Type B pancreatic cell (in vitro differentiated cells): ENCODE data around the gene SOAT2. TPM values are rescaled to one million over a fixed set of nuclear protein-coding genes. Genes with fewer than 3 reads are reported as not detected.

Source experiments
- DNase-seq: peaks from one replicate; pipeline ENCODE4 v3.0.0; 2021; ENCODE audit warnings: mixed read lengths; ENCODE audit not compliant: unreplicated experiment; ENCODE audit errors: extremely low spot score
- H3K27ac Mint-ChIP-seq: 2 replicates; pipeline ENCODE4 v1.8.0; 2021; ENCODE audit warnings: mild to moderate bottlenecking, mixed read lengths
- H3K27me3 Mint-ChIP-seq: 2 replicates; pipeline ENCODE4 v1.8.0; 2021; ENCODE audit warnings: mixed read lengths
- H3K36me3 Mint-ChIP-seq: 2 replicates; pipeline ENCODE4 v1.8.0; 2021; ENCODE audit warnings: mixed read lengths
- H3K4me1 Mint-ChIP-seq: one replicate; pipeline ENCODE4 v1.8.0; 2021; ENCODE audit warnings: mixed read lengths; ENCODE audit not compliant: unreplicated experiment
- H3K4me3 Mint-ChIP-seq: 2 replicates; pipeline ENCODE4 v1.8.0; 2021; ENCODE audit warnings: mild to moderate bottlenecking, mixed read lengths
- H3K9me3 Mint-ChIP-seq: 2 replicates; pipeline ENCODE4 v1.8.0; 2021; ENCODE audit warnings: mixed read lengths
- total RNA-seq: library from RNA; stranded (reverse); gene quantifications from 2 replicates; pipeline ENCODE4 v1.2.1, GENCODE V29; 2021; ENCODE audit warnings: low replicate concordance
- TF ChIP-seq, protein P1 (sequence below): fragments of 200-600 bp; sonication (generic); conservative IDR thresholded peaks from 2 replicates; pipeline ENCODE4 v1.5.0; 2021; ENCODE audit warnings: antibody characterized with exemption, mild to moderate bottlenecking

SOAT2 gene
- total RNA-seq, 1 donor from 2014 or later = 0.97 TPM

DNA sequence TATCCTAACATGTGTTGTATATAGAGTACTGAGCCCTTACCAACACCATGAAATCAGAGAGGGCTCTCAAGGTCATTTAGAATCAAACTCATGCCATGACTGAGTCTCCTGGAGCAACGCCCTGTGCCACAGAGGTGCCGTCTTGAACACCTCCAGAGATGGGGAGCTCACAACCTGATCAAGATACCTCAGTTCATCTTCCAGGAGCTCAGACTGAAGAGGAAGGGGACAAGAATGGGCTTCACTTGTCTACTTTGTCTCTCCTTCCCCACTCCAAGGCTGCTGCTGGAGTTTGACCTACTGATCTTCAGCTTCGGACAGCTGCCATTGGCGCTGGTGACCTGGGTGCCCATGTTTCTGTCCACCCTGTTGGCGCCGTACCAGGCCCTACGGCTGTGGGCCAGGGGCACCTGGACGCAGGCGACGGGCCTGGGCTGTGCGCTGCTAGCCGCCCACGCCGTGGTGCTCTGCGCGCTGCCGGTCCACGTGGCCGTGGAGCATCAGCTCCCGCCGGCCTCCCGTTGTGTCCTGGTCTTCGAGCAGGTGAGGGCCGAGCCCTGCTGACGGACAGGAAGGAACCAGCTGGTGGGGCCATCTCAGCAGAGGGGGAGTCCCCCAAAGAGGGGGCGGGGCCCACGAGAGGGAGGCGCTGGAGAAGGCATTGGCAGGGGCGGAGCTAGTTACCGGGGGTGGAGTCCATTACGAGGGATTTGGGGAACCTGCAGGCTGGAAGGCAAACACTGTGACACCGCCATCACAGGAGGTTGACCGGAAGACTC lies 12.0 kb downstream of the SOAT2 start:
- H3K4me3 Mint-ChIP-seq = no peak overlapping the region
- H3K9me3 Mint-ChIP-seq = no peaks in the 10 kb centered on the region
- H3K4me1 Mint-ChIP-seq = peaks cover 5% of the 10 kb centered on the region
- H3K36me3 Mint-ChIP-seq = no peaks in the 10 kb centered on the region
- H3K27ac Mint-ChIP-seq = no peak overlapping the region
- TF ChIP-seq, protein P1, sequence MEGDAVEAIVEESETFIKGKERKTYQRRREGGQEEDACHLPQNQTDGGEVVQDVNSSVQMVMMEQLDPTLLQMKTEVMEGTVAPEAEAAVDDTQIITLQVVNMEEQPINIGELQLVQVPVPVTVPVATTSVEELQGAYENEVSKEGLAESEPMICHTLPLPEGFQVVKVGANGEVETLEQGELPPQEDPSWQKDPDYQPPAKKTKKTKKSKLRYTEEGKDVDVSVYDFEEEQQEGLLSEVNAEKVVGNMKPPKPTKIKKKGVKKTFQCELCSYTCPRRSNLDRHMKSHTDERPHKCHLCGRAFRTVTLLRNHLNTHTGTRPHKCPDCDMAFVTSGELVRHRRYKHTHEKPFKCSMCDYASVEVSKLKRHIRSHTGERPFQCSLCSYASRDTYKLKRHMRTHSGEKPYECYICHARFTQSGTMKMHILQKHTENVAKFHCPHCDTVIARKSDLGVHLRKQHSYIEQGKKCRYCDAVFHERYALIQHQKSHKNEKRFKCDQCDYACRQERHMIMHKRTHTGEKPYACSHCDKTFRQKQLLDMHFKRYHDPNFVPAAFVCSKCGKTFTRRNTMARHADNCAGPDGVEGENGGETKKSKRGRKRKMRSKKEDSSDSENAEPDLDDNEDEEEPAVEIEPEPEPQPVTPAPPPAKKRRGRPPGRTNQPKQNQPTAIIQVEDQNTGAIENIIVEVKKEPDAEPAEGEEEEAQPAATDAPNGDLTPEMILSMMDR = no peak
- peaks cover 7% of the 10 kb centered on the region for H3K27me3 Mint-ChIP-seq
- DNase-seq = no peak

DNA sequence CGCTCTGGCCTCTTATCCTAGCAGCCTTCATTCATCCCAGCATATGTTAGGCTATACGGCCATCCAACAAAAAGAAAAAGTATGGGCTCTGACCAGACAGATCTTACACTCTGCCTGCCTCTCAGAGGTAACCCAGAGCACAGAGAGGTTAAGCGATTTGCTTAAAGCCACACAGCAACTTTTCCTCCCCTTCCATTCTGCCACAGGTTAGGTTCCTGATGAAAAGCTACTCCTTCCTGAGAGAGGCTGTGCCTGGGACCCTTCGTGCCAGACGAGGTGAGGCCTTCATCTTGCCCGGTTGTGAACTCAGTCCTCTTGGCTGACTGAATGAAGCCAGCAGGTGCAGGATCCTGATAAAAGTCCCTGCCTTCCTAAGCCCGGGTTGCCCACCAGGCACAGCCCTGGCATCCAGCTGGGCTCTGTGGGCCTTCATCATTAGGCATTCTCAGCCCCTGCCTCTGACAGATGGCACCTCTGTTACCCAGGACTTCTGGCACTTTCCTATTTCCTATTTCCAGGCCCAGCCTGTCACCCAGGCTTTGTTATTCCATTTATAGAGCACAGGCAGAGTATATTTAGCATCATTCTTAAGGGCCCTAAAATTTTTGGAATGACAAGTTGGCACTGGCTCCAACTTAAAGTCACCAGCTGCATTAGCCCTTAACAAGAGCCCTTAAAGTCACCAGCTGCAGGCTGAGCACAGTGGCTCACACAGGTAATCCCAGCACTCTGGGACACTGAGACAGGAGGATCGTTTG lies 12.8 kb downstream of the SOAT2 start:
- no peak overlapping the region for H3K27ac Mint-ChIP-seq
- H3K4me1 Mint-ChIP-seq = peaks cover 5% of the 10 kb centered on the region
- no peaks in the 10 kb centered on the region for H3K36me3 Mint-ChIP-seq
- H3K27me3 Mint-ChIP-seq = peaks cover 7% of the 10 kb centered on the region
- no peak overlapping the region for H3K4me3 Mint-ChIP-seq
- H3K9me3 Mint-ChIP-seq = no peaks in the 10 kb centered on the region
- DNase-seq = no peak
- TF ChIP-seq, protein P1 = no peak

DNA sequence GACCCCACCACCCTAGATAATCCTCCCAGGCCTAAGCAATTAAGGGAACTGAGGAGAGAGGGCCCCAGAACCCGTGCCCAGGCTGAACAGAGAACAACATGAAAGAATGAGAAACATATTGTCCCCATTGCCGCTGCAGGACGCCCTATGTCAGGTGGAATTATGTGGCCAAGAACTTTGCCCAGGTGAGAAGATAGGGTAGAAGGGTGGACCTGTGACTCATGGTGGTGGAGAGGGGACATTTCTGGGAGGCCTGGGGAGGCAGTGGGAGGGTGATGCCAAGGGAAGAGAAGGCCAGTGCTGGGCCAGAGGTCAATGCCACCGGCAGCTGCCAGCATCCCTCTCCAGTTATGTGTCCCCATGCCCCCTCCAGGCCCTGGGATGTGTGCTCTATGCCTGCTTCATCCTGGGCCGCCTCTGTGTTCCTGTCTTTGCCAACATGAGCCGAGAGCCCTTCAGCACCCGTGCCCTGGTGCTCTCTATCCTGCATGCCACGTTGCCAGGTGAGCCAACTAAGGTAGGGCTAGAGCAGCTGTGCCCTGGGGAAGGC lies 15.5 kb downstream of the SOAT2 start:
- peaks cover 7% of the 10 kb centered on the region for H3K27me3 Mint-ChIP-seq
- TF ChIP-seq, protein P1 = no peak
- no peak overlapping the region for H3K4me3 Mint-ChIP-seq
- no peak overlapping the region for H3K27ac Mint-ChIP-seq
- no peaks in the 10 kb centered on the region for H3K9me3 Mint-ChIP-seq
- peaks cover 5% of the 10 kb centered on the region for H3K4me1 Mint-ChIP-seq
- H3K36me3 Mint-ChIP-seq = no peaks in the 10 kb centered on the region
- no peak for DNase-seq

DNA sequence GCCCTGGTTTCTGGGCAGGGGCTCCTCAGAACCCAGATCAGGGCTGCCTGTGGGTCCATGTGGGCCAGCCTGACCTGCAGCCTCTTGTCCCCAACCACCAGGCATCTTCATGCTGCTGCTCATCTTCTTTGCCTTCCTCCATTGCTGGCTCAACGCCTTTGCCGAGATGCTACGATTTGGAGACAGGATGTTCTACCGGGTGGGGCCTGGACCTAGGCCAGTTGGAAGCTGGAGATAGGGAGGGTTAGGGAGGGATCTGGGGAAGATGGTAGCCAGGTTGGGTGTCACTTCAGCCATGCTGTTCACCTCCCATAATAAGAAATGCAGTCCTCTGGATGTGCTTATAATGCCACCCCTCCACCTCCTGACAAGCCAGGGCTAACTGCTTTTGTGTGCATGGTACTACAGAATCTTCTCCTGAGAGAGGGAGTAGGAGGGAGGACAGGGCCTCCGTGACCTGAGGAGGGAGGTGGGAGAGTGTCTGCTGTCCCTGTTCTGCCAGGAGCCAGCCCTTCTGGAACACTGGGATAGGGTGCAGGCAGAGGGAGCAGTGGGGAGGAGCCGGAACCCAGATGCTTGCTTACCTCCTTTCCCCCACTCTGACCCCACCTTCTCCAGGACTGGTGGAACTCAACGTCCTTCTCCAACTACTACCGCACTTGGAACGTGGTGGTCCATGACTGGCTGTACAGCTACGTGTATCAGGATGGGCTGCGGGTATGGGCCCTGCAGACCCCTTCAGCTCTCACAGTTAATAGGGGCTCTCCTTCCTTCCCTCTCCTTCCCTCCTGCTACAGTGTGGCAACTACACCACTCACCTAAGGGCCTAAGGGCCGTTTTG lies 17.6 kb downstream of the SOAT2 start:
- TF ChIP-seq, protein P1 = no peak
- peak; percentile 60 for DNase-seq
- no peak overlapping the region for H3K27ac Mint-ChIP-seq
- peaks cover 7% of the 10 kb centered on the region for H3K27me3 Mint-ChIP-seq
- H3K9me3 Mint-ChIP-seq = no peaks in the 10 kb centered on the region
- no peaks in the 10 kb centered on the region for H3K36me3 Mint-ChIP-seq
- H3K4me3 Mint-ChIP-seq = no peak overlapping the region
- H3K4me1 Mint-ChIP-seq = peaks cover 5% of the 10 kb centered on the region

DNA sequence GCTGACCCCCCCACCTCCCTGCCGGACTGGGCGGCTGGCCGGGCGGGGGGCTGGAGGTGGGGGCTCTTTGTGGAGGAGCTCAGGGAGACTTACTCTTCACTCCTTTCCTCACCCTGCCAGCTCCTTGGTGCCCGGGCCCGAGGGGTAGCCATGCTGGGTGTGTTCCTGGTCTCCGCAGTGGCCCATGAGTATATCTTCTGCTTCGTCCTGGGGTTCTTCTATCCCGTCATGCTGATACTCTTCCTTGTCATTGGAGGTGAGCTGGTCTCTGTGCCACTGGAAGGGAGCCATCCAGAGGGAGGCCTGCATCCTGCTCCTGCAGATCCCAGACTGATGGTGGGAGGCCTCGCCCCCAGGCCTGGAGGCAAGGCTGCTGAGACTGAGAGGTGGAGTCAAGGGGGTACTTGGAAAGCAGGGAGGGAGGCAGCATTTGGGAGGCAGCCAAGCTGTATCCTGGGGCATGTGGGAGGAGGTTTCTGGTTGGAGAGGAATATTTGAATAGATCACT lies 19.7 kb downstream of the SOAT2 start:
- Mint-ChIP-seq H3K36me3 (no peaks in the 10 kb centered on the region), H3K27ac (no peak overlapping the region), H3K4me1 (peaks cover 5% of the 10 kb centered on the region), H3K27me3 (peaks cover 7% of the 10 kb centered on the region), H3K4me3 (peak overlapping the region; percentile 73), H3K9me3 (no peaks in the 10 kb centered on the region)
- DNase-seq = peak; percentile 65
- TF ChIP-seq, protein P1 = no peak
